ENCODE results near the gene SCRT2. TPM values are rescaled to one million over a fixed set of nuclear protein-coding genes. Genes with fewer than 3 reads are reported as not detected.

SCRT2 gene
- total RNA-seq, 4 donors from 2014 or later: not detected

DNA sequence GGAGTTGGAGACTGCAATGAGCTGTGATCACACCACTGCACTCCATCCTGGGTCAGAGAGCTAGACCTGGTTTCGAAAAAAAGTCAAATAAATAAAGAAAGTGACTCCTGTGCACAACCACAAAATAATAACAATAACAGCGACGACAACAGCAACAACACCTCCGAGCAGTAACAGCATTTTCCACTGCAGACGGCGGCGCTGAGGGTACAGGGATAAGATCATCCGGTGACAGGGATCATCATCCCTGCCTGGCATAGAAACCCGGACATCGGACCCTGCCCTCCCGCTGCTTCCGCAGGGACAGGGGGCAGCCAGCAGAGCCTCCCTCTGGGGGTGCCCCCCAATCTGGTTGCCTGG lies 34.1 kb downstream of the SCRT2 start:
- TF ChIP-seq, protein P1, sequence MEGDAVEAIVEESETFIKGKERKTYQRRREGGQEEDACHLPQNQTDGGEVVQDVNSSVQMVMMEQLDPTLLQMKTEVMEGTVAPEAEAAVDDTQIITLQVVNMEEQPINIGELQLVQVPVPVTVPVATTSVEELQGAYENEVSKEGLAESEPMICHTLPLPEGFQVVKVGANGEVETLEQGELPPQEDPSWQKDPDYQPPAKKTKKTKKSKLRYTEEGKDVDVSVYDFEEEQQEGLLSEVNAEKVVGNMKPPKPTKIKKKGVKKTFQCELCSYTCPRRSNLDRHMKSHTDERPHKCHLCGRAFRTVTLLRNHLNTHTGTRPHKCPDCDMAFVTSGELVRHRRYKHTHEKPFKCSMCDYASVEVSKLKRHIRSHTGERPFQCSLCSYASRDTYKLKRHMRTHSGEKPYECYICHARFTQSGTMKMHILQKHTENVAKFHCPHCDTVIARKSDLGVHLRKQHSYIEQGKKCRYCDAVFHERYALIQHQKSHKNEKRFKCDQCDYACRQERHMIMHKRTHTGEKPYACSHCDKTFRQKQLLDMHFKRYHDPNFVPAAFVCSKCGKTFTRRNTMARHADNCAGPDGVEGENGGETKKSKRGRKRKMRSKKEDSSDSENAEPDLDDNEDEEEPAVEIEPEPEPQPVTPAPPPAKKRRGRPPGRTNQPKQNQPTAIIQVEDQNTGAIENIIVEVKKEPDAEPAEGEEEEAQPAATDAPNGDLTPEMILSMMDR (IDR thresholded peaks at IDR 0.05): no peak
- DNase-seq (ENCODE audit: low spot score) (no peak), ATAC-seq (ENCODE audit: low FRiP score) (no peak)

DNA sequence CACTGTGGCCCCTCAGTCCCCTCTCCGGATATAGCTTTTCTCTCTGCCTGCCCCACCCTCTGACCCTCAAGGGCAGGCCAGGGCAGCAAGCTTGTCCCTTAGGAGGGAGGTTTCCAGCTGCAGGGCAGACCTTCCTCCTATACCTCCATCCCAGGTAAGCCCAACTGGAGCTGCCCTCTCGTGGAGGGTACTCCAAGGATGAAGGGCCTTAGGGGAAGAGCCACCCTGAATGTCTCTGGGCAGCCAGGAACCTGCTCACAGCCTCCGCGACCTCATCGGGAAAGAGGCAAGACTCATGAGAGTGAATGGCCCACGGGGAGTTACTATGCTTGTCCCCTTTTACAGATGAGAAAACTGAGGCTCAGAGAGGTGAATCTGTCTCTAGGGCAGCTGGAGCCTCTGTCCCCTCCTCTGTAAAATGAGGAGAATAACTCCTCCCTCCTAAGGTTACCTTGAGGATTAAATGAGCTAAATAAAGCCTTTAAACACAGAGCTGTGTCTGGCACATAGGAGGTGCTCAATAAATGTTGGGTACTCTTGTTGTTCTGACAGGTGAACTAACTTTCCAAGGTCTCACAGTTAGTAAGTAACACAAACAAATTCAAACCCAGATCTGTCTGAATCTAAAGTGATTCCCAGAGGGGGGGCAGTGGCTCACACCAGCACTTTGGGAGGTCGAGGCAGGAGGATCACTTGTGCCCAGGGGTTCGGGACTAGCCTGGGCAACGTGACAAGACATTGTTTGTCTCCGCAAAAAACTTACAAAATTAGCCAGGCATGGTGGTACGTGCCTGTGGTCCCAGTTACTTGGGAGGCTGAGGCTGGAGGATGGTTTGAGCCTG lies 34.7 kb downstream of the SCRT2 start:
- no peak for DNase-seq (ENCODE audit: low spot score)
- no peak for ATAC-seq (ENCODE audit: low FRiP score)
- TF ChIP-seq, protein P1 (IDR thresholded peaks at IDR 0.05): no peak

DNA sequence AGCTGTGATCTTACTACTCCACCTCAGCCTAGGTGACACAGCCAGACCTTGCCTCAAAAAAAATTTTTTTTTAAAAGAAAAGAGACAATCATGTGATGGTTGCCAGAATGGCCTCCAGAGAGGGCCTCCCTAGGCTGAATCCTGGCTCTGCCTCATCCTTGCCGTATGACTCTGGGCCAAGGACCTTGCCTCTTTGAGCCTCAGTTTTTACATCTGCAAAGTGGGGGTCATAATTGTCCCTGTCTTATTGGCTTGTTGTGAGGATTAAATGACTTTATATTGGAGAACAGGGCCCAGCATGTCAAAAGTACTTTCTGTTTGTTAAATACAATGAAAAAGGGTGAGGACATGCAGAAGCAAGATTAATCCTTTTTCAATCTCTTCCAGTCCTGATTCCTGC lies 37.0 kb downstream of the SCRT2 start:
- TF ChIP-seq, protein P1 (IDR thresholded peaks at IDR 0.05): no peak
- DNase-seq (ENCODE audit: low spot score) (no peak), ATAC-seq (ENCODE audit: low FRiP score) (no peak)

DNA sequence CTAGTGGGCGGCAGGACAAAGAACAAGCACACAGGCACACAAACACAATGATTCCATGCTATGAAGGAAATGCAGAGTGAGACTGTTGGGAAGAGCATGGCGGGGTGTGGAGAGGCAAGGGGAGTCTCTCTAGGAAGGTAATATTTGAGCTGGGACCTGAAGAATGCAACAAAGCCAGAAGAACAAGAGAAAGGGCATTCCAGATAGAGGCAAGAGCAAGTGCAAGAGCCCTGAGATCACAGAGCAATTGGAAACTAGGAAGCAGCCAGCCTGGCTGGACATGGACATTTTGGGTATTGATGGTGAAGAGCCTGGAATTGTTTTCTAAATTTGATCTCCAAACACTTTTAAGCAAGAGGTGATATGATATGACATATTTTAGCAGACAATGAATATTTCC lies 38.0 kb downstream of the SCRT2 start:
- ATAC-seq (ENCODE audit: low FRiP score) (no peak), DNase-seq (ENCODE audit: low spot score) (no peak)
- TF ChIP-seq, protein P1 (IDR thresholded peaks at IDR 0.05): no peak

DNA sequence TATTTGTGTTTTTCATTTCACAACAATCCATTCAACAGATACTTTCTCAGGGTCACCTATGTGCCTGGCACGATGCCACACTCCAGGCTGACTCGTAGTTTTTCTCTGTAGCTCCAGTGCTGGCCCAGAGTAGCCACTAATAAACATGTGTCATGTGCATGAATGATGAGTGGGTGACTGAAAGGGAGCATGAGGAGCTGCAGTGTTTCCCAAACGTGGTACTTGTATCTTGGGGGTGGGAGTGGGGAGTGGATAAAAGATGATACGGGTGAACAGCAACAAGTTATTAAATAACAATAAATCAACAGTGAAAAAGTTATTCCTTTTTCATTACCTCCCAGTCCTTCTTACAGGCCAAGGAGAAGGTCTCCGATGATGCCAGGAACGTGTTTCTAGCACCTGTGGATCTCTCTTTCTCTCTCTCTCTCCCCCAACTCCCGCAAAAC lies 39.7 kb downstream of the SCRT2 start:
- TF ChIP-seq, protein P1 (IDR thresholded peaks at IDR 0.05): no peak
- ATAC-seq (ENCODE audit: low FRiP score) (no peak), DNase-seq (ENCODE audit: low spot score) (no peak)

DNA sequence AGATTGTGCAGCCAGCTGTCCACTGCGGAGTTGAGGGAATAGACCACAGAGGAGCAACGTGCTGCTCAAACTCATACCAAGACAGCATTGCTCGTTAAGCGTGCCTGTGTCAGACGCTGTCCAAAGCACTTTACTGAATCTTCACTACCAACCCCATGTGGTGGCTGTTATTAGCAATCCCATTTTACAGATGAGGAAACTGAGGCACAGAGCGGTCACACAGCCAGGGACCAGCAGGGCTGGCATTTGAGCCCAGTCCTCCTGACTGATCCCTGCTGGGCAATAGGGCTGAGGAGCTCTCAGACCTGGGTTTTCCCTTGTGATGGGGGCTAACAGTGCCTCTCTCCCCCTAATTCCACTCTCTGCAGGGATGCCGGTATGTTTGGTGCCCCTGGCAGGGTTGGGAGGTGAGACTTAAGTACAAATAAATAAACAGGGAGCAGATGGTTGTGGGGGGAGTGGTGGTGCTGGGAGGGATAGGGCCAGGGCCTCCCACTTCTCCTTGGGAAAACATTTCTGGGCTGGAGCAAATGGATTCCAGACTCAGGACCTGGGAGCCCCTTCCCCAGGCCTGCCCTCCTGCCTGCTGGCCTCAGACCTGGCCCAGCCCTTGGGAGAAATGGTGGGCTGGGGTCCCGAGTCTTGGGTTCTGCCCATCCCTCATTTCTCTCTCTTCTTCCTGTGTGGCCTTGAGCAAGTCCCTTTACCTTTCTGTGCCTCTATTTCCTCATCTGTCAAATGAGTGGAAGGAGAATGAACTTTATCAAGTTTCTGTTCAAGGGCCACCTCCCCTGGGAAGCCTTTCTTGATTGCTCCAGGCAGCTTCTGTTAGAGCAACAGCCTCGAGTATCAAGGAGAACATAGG lies 40.3 kb downstream of the SCRT2 start:
- ATAC-seq (ENCODE audit: low FRiP score) (no peak), DNase-seq (ENCODE audit: low spot score) (no peak)
- TF ChIP-seq, protein P1 (IDR thresholded peaks at IDR 0.05): no peak
